GM21619 (cell line): ENCODE data around the gene ANO7.

Experiments
- ATAC-seq: cut with Tn5 transposase; IDR thresholded peaks from one replicate; pipeline ENCODE4 v1.9.1; 2021; ENCODE audit not compliant: unreplicated experiment

ANO7 gene

DNA sequence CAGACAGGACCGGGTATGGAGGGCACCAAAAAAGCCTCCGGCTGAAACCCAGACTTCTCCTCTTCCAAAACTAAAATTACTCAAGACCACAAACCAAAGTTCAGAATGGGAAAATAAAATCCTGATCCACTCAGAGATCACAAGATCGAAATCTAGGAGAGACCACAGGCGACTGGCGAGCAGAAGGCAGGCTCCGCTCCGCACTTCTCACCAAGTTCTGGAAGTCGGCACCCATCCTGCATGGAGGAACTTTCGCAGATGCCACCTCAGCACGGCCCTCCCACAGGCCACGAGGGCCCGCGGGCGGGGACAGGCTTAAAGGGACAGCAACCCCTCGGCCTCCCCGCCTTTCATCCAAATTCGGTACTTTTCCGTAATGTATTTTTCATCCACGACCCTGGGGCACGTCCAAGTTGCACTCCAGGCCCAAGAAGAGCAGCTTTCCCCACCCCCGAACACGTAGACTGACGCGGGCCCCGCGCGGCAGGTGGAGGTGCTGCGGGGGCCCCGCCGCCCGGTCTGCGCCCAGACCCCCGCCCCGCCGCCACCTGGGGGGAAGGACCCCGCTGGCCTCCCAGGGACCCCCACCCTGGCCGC lies 83.3 kb downstream of the ANO7 start:
- peak; percentile 55 for ATAC-seq

DNA sequence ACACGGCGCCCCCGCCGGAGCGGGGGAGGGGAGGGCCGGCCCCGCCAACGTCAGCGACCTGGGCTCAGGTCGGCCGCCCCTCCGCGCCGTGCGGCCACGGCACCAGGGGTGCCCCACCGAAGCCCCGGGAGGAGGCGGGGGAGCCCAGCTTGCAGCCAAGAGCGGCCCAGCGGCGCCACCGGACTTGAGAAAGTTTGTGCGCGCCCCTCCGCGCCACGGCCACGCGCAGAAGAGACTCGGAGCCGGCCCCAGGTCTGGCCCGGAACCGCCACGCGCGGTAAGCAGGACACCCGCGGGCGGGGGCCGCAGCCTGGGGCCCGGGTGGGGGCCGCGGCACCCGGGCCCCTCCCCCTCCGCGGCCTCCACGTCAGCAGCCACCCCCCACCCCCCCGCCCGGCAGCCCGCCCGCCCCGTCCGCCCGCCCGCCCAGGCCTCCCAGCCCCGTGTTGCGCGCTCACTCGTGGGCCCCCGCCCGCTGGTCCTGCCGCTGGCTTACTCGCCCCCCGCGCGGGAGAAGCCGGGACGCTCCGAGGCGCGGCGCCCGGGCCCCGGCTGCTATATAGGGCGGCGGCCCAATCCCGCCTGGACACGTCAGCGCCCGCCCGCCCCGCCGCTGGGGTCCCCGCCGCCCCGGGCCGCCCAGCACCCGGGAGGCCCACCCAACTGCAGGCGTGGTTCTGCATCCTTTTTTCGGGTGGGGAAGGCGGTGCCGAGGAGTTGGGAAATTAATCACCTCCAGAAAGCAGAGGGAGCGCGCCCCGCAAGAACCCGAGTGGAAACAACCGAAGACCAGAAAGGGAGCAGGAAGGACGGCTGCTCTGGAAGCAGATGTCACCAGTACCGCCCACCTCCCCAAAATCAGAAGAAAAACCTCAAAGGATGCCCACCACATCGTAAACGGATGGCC lies 84.1 kb downstream of the ANO7 start:
- peak; percentile 50 for ATAC-seq

DNA sequence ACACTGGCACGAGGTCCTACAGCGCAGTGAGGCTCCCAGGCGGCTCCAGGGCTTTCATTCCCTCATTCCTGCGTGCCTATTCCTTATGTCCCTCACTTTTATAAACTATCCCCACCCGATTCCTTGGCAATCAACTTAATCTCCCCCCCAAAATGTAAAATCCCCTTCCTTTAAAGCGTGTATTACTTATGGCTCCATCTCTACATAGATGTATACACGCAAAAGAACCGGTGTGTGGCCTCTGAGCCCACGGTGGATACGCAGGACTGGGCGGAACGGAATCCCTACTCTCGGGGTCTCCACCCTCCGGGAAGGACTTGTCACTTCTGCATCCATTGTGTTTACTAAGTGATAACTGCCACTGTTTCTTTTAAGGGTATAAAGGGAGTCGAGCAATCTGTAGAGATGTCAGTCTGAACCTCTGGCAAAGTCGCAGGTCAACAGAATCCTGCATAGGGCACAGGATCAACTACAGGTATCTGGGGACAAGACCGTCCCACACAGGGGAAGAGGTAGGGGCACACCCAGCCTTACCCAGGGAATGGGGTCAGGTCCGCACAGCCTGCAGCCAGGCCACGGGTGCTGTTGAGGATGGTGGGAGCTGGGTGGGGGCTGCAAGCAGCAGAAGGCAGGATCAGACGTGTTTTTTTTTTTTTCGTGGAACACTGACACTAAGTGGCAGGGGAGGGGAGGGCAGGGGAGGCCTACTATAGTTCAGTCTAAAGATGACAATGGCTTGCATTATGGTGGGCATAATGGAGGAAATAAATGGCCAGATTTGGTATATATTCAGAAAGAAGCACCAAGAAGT lies 84.9 kb downstream of the ANO7 start:
- no peak for ATAC-seq

DNA sequence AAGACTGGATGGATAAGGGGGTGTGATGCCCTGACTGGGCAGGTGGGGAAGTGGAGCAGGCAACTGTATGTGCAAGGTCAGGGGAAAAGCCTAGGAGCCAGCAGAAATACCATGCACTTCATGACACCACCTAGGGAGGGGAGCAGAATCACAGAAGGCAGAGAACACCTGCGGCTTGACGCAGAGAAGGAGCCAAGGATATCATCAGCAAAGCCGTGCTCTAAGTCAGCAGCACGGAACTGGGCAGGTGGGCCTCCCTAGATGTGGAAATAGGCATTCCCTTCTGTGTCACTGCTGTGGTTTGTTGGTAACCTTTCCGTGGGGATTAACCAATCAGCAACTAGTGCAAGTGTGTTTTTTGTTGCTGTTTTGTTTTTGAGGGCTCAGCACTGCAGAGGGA lies 85.7 kb downstream of the ANO7 start:
- ATAC-seq = no peak
